Common myeloid progenitor, CD34-positive (primary cell): ENCODE results near the gene PSME1.

ENCODE experiments used
- CTCF ChIA-PET: fragments of 350-600 bp; sonication (Branson Sonifier 250); formaldehyde crosslinking; loops from one replicate; lab custom pipeline; 2021; ENCODE audit warnings: antibody characterized with exemption; lab: Charles Lee
- POLR2A ChIA-PET: fragments of 350-600 bp; sonication (Branson Sonifier 250); formaldehyde crosslinking; loops from one replicate; lab custom pipeline; 2021; ENCODE audit warnings: antibody characterized with exemption; lab: Charles Lee
- DNase-seq, 3 donors: peaks; one replicate each; pipeline versions ENCODE4 v3.0.0 to v3.0.0-alpha.2; 2013
- H3K27ac ChIP-seq, 2 experiments: 1 replicate in 1 of 2; 2 replicates in 1 of 2; pipeline ENCODE4 v1.7.0; 2013; ENCODE audit warnings: inconsistent platforms in 2 of 2, low read length in 2 of 2, mild to moderate bottlenecking in 2 of 2, low read depth in 1 of 2, moderate library complexity in 1 of 2; ENCODE audit not compliant: severe bottlenecking in 2 of 2, insufficient read depth in 1 of 2, poor library complexity in 1 of 2
- H3K27me3 ChIP-seq, 5 experiments: replicated peaks in 2 of 5; 1 replicate in 3 of 5; 2 replicates in 2 of 5; pipeline versions ENCODE4 v1.6.1 to v1.7.0; 2013; ENCODE audit warnings: low read length in 4 of 5, mild to moderate bottlenecking in 2 of 5, moderate library complexity in 2 of 5, inconsistent platforms in 1 of 5; ENCODE audit not compliant: insufficient read depth in 5 of 5, control insufficient read depth in 4 of 5
- H3K36me3 ChIP-seq, 4 experiments: 1 replicate in 2 of 4; 2 replicates in 2 of 4; pipeline versions ENCODE4 v1.6.1 to v1.7.0; 2013; ENCODE audit warnings: low read length in 3 of 4, control low read depth in 1 of 4, mild to moderate bottlenecking in 1 of 4; ENCODE audit not compliant: control insufficient read depth in 4 of 4, insufficient read depth in 4 of 4
- H3K4me1 ChIP-seq, 4 experiments: 1 replicate in 3 of 4; 2 replicates in 1 of 4; pipeline versions ENCODE4 v1.6.1 to v1.7.1; 2013; ENCODE audit warnings: low read length in 3 of 4, mild to moderate bottlenecking in 3 of 4, control low read depth in 1 of 4, inconsistent platforms in 1 of 4, moderate library complexity in 1 of 4; ENCODE audit not compliant: control insufficient read depth in 4 of 4, insufficient read depth in 4 of 4; ENCODE audit errors: control extremely low read depth in 1 of 4
- H3K4me3 ChIP-seq, 7 experiments: 1 replicate in 4 of 7; 2 replicates in 3 of 7; pipeline versions ENCODE4 v1.5.1 to v1.7.0; 2013; ENCODE audit warnings: mild to moderate bottlenecking in 7 of 7, low read length in 6 of 7, moderate library complexity in 6 of 7, inconsistent platforms in 2 of 7, low read depth in 2 of 7, control low read depth in 1 of 7; ENCODE audit not compliant: insufficient read depth in 4 of 7, control insufficient read depth in 1 of 7; ENCODE audit errors: extremely low read depth in 1 of 7
- H3K9me3 ChIP-seq, 5 experiments: 1 replicate in 4 of 5; 2 replicates in 1 of 5; pipeline versions ENCODE4 v1.6.1 to v1.7.1; 2013; ENCODE audit warnings: low read length in 4 of 5, mild to moderate bottlenecking in 2 of 5, inconsistent platforms in 1 of 5, low read depth in 1 of 5, moderate library complexity in 1 of 5; ENCODE audit not compliant: control insufficient read depth in 4 of 5, insufficient read depth in 2 of 5; ENCODE audit errors: control extremely low read depth in 1 of 5
- WGBS: methylation state at CpG from one replicate; pipeline ENCODE4 v1.1.5; 2013; ENCODE audit not compliant: insufficient coverage; 5-methylcytosine and 5-hydroxymethylcytosine counted together

The PSME1 gene

GRCh38 chr14:24098229-24098926, 37.6 kb upstream of the PSME1 start:
- POLR2A ChIA-PET, result no interaction called here
- WGBS, result 96% methylated on average over 16 of the region's 16 CpGs
- Histone ChIP-seq H3K27ac (no peak overlapping the region), H3K27me3 (no peaks in the 10 kb centered on the region), H3K36me3 (peaks cover 0 to 55% (median 27%) of the 10 kb centered on the region in 4 experiments), H3K4me3 (no peak overlapping the region), H3K4me1 (peaks cover 0 to 24% (median 18%) of the 10 kb centered on the region in 4 experiments), H3K9me3 (no peaks in the 10 kb centered on the region)
- CTCF ChIA-PET, result interaction anchor here (0.9 to 7.1 kb wide), 4 partner anchors 10 to 60 kb away, joined by 3 to 83 read pairs (median 4); partner anchors contain the start of gene EMC9
- DNase-seq, result no peak

DNA sequence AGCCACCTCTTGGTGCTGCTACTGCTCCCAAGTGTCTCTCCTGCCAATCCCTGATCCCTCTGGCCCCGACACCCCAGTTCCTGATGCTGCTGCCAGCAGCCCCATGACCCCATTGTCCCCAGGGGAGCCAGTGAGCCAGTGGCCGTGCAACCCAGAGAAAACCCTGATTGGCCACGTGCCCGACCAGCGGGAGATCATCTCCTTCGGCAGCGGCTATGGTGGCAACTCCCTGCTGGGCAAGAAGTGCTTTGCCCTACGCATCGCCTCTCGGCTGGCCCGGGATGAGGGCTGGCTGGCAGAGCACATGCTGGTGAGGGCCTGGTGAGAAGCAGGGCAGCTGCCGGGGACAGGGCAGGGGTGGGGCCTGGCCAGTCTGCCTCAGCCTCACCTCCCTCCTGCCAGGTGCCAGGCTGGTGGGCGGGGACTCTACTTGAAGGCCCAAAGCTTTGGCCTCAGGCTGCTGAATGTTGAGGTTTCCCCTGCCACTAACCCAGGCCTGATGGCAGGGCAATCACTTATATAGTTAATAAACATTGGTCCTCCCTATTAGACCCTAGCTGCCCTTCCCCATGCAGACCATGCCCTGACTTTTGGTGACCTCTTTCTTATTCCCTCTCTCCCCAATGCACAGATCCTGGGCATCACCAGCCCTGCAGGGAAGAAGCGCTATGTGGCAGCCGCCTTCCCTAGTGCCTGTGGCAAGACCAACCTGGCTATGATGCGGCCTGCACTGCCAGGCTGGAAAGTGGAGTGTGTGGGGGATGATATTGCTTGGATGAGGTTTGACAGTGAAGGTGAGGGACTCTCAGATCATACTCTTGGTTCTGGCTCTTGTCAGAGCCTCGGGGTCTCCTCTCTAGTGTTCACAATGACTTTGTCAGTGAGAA, 36.8 kb upstream of the PSME1 start:
- Histone ChIP-seq H3K27ac (no peak overlapping the region), H3K4me1 (peaks cover 0 to 16% (median 13%) of the 10 kb centered on the region in 4 experiments), H3K9me3 (no peaks in the 10 kb centered on the region), H3K36me3 (peaks cover 0 to 63% (median 30%) of the 10 kb centered on the region in 4 experiments), H3K4me3 (no peak overlapping the region), H3K27me3 (no peaks in the 10 kb centered on the region)
- DNase-seq, result no peak
- ChIA-PET POLR2A (no interaction called here), CTCF (interaction anchor here (7.1 kb wide), 1 partner anchor 9 kb away, joined by 83 read pairs; no protein-coding TSS in a partner anchor)
- WGBS, result 96% methylated on average over 15 of the region's 17 CpGs

- no peaks in the 10 kb centered on the region for H3K27me3 ChIP-seq
- H3K9me3 ChIP-seq, result peaks cover 0 to 5% (median 0%) of the 10 kb centered on the region in 5 experiments
- ChIA-PET POLR2A (no interaction called here), CTCF (interaction anchor here (1.1 to 11.6 kb wide), 3 partner anchors 8 to 41 kb away, joined by 3 to 188 read pairs (median 83); no protein-coding TSS in a partner anchor)
- peaks cover 0 to 6% (median 5%) of the 10 kb centered on the region in 4 experiments for H3K4me1 ChIP-seq
- no peak overlapping the region for H3K27ac ChIP-seq
- no peak for DNase-seq
- no peak overlapping the region for H3K4me3 ChIP-seq
- WGBS, result 96% methylated on average over 2 of the region's 4 CpGs
- H3K36me3 ChIP-seq, result peaks cover 0 to 68% (median 34%) of the 10 kb centered on the region in 4 experiments
These were observed 35.6 kb upstream of the PSME1 start for GRCh38 chr14:24100197-24100981.

DNA sequence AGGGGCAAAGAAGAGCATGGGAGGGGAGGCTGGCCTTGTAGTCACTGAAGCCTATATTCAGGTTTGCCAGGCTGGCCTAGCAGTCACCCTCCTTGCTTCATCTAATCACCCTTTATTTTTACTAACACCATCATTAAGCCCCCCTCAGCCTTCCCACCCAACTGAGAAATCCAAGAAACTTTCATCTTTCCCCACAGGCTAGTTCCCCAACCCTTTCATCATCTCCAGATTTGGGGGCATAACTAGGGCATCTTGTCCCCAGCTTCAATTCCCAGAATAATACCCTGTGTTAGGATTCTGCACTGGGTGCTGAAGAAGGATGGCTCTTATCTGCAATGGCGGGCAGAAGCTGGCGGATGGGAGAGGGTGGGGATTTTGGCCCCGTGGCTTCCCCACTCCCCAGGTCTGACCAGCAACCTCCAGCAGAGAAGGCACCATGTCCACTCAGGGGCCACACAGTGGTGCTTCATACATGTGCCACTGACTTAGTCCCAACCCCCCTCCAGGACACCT, 35.0 kb upstream of the PSME1 start:
- ChIA-PET POLR2A (no interaction called here), CTCF (interaction anchor here (1.1 to 11.6 kb wide), 3 partner anchors 10 to 42 kb away, joined by 3 to 188 read pairs (median 7); no protein-coding TSS in a partner anchor)
- no peak for DNase-seq
- H3K4me1 ChIP-seq, result peaks cover 0 to 3% (median 0%) of the 10 kb centered on the region in 4 experiments
- H3K27me3 ChIP-seq, result no peaks in the 10 kb centered on the region
- H3K36me3 ChIP-seq, result peaks cover 0 to 68% (median 34%) of the 10 kb centered on the region in 4 experiments
- no peak overlapping the region for H3K27ac ChIP-seq
- peaks cover 0 to 5% (median 0%) of the 10 kb centered on the region in 5 experiments for H3K9me3 ChIP-seq
- H3K4me3 ChIP-seq, result no peak overlapping the region
- 97% methylated on average over 3 of the region's 3 CpGs for WGBS

- Histone ChIP-seq H3K27ac (no peak overlapping the region), H3K4me1 (peaks cover 0 to 5% (median 0%) of the 10 kb centered on the region in 4 experiments), H3K9me3 (peaks cover 0 to 5% (median 0%) of the 10 kb centered on the region in 5 experiments), H3K27me3 (no peaks in the 10 kb centered on the region), H3K4me3 (no peak overlapping the region), H3K36me3 (peaks cover 0 to 64% (median 34%) of the 10 kb centered on the region in 4 experiments)
- WGBS, result 94% methylated on average over 6 of the region's 7 CpGs
- no peak for DNase-seq
- CTCF ChIA-PET, result interaction anchor here (0.8 to 11.6 kb wide), 3 partner anchors 11 to 60 kb away, joined by 3 to 188 read pairs (median 7); no protein-coding TSS in a partner anchor
- POLR2A ChIA-PET, result interaction anchor here (0.6 kb wide), 1 partner anchor 136 kb away, joined by 4 read pairs; no protein-coding TSS in a partner anchor
These were observed 33.5 kb upstream of the PSME1 start for GRCh38 chr14:24102357-24103048.

DNA sequence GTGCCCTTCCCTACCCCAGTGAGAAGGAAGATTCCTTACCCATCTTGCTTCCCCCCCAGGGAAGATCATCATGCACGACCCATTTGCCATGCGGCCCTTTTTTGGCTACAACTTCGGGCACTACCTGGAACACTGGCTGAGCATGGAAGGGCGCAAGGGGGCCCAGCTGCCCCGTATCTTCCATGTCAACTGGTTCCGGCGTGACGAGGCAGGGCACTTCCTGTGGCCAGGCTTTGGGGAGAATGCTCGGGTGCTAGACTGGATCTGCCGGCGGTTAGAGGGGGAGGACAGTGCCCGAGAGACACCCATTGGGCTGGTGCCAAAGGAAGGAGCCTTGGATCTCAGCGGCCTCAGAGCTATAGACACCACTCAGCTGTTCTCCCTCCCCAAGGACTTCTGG, 32.5 kb upstream of the PSME1 start:
- Histone ChIP-seq H3K4me3 (no peak overlapping the region), H3K4me1 (peaks cover 0 to 7% (median under 1%) of the 10 kb centered on the region in 4 experiments), H3K9me3 (peaks cover 0 to 5% (median 0%) of the 10 kb centered on the region in 5 experiments), H3K27ac (no peak overlapping the region), H3K36me3 (peaks cover 0 to 55% (median 30%) of the 10 kb centered on the region in 4 experiments), H3K27me3 (no peaks in the 10 kb centered on the region)
- WGBS, result 92% methylated on average over 13 of the region's 13 CpGs
- POLR2A ChIA-PET, result no interaction called here
- CTCF ChIA-PET, result interaction anchor here (1.1 to 11.6 kb wide), 3 partner anchors 12 to 60 kb away, joined by 3 to 188 read pairs (median 33); no protein-coding TSS in a partner anchor
- DNase-seq, result no peak
